A549 (cell line): ENCODE results near the gene GNAS-AS1.

Experiments
- JUN ChIP-seq, 2 experiments: fragments of >200 bp; sonication (Bioruptor Twin); formaldehyde crosslinking; IDR thresholded peaks; 2 replicates in 1 of 2; 3 replicates in 1 of 2; pipeline ENCODE4 v1.6.1; 2016 to 2017
- RAD21 ChIP-seq, 2 experiments: fragments of >200 bp in 1 of 2; sonication (Bioruptor Twin) in 1 of 2; formaldehyde crosslinking in 1 of 2; IDR thresholded peaks in 1 of 2; conservative IDR thresholded peaks in 1 of 2; 2 replicates in 1 of 2; 3 replicates in 1 of 2; pipeline ENCODE4 v1.6.1; 2012 to 2018; ENCODE audit warnings: inconsistent platforms in 1 of 2
- ZC3H11A ChIP-seq: fragments of 450-650 bp; IDR thresholded peaks from 2 replicates; pipeline ENCODE4 v1.6.1; 2014; ENCODE audit warnings: antibody characterized with exemption, mild to moderate bottlenecking
- TF ChIP-seq, protein P1 (sequence below): fragments of >200 bp; sonication (Bioruptor Twin); formaldehyde crosslinking; IDR thresholded peaks from 3 replicates; pipeline ENCODE4 v1.5.1; 2016
- TF ChIP-seq, protein P2 (sequence below): fragments of 200-600 bp; sonication (generic); IDR thresholded peaks from 2 replicates; pipeline ENCODE4 v1.6.1; 2016; ENCODE audit warnings: antibody characterized with exemption, mild to moderate bottlenecking, moderate library complexity

DNA sequence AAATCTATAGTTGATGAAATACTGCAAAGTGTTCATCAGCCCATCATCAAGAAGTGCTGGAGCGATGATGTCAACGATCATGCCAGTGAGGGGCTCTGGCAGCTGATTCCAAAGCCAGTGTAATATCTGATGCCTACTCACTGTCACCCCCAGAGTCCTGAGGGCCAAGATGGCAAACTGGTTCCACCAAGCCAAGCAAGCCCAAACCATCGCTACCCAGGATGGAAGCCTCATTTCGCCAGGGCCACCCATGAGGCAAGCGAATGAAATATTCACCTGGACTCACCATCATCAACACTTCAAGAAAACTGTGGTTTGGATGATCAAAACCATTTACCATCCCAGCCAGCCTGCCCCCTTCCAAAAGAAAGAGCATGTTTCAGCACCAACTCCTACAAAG lies 76.5 kb downstream of the GNAS-AS1 start:
- TF ChIP-seq, protein P1, sequence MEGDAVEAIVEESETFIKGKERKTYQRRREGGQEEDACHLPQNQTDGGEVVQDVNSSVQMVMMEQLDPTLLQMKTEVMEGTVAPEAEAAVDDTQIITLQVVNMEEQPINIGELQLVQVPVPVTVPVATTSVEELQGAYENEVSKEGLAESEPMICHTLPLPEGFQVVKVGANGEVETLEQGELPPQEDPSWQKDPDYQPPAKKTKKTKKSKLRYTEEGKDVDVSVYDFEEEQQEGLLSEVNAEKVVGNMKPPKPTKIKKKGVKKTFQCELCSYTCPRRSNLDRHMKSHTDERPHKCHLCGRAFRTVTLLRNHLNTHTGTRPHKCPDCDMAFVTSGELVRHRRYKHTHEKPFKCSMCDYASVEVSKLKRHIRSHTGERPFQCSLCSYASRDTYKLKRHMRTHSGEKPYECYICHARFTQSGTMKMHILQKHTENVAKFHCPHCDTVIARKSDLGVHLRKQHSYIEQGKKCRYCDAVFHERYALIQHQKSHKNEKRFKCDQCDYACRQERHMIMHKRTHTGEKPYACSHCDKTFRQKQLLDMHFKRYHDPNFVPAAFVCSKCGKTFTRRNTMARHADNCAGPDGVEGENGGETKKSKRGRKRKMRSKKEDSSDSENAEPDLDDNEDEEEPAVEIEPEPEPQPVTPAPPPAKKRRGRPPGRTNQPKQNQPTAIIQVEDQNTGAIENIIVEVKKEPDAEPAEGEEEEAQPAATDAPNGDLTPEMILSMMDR: no peak
- TF ChIP-seq RAD21 (conservative IDR thresholded peaks at IDR 0.05 in 1 of 2, IDR thresholded peaks at IDR 0.05 in 1 of 2): no peak
- TF ChIP-seq, protein P2, sequence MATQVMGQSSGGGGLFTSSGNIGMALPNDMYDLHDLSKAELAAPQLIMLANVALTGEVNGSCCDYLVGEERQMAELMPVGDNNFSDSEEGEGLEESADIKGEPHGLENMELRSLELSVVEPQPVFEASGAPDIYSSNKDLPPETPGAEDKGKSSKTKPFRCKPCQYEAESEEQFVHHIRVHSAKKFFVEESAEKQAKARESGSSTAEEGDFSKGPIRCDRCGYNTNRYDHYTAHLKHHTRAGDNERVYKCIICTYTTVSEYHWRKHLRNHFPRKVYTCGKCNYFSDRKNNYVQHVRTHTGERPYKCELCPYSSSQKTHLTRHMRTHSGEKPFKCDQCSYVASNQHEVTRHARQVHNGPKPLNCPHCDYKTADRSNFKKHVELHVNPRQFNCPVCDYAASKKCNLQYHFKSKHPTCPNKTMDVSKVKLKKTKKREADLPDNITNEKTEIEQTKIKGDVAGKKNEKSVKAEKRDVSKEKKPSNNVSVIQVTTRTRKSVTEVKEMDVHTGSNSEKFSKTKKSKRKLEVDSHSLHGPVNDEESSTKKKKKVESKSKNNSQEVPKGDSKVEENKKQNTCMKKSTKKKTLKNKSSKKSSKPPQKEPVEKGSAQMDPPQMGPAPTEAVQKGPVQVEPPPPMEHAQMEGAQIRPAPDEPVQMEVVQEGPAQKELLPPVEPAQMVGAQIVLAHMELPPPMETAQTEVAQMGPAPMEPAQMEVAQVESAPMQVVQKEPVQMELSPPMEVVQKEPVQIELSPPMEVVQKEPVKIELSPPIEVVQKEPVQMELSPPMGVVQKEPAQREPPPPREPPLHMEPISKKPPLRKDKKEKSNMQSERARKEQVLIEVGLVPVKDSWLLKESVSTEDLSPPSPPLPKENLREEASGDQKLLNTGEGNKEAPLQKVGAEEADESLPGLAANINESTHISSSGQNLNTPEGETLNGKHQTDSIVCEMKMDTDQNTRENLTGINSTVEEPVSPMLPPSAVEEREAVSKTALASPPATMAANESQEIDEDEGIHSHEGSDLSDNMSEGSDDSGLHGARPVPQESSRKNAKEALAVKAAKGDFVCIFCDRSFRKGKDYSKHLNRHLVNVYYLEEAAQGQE: no peak
- no peak for TF ChIP-seq JUN (IDR thresholded peaks at IDR 0.05)
- no peak for TF ChIP-seq ZC3H11A
